IPS-18c (cell line): Measurements from ENCODE around the gene IFT22.
"Not testable (repeated sequence)": the region's sequence is repeated elsewhere in the genome, so short reads cannot be mapped to it uniquely, and the experiment has no call there.

Source experiments
- H3K4me3 ChIP-seq: 2 replicates; pipeline ENCODE4 v1.7.0; 2013; ENCODE audit warnings: low read depth, mild to moderate bottlenecking, low read length, moderate library complexity; ENCODE audit not compliant: insufficient read depth
- H3K9me3 ChIP-seq: one replicate; pipeline ENCODE4 v1.6.1; 2013; ENCODE audit warnings: mild to moderate bottlenecking, low read length, moderate library complexity; ENCODE audit not compliant: control insufficient read depth, insufficient read depth

IFT22 gene

GRCh38 chr7:101290186-101291037, 31.2 kb downstream of the IFT22 start:
- H3K4me3 ChIP-seq, H3K9me3 ChIP-seq: not testable (repeated sequence)

DNA sequence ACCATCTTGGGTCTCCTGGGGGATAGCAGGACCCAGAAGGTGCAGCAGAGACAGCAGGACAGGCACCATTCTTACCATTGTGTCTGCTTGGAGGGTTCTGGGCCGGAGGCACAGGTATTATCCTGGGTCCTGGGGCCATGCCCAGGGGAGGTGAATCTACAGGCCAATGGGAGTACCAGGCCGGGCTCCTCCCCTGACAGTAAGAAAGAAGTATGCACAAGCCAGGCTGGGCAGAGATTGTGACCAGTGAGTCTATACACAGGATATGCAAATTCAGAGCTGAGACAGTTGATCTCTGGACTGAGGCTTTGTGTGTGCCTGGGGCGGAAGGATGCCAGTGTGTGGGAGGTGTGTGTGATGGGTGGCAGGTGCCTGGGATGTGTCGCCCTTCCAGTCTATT, 31.9 kb downstream of the IFT22 start:
- not testable (repeated sequence) for H3K4me3 ChIP-seq, H3K9me3 ChIP-seq

- H3K9me3 ChIP-seq: no peaks in the 10 kb centered on the region
- no peak overlapping the region for H3K4me3 ChIP-seq
Observed at GRCh38 chr7:101288439-101288838, 33.2 kb downstream of the IFT22 start.

DNA sequence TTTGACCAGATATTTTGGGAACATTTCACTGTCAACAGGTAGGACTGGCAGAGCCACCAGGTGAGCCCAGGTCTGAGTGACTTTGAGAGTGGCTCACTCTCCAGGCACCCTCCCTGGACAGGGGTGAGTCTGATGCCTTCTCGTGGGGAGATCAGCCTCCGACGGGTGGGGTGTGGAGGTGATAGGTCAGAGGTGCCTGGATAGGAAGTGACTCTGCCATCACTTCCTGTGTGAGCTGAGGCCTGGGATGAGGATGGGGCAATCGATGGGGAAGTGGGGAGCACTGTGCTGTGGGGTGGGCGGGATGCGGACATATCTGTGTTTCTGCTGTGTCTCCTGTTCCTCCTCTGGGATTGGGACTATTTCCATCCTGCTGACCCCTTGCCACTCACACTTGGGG, 34.6 kb downstream of the IFT22 start:
- H3K9me3 ChIP-seq: no peaks in the 10 kb centered on the region
- no peak overlapping the region for H3K4me3 ChIP-seq

DNA sequence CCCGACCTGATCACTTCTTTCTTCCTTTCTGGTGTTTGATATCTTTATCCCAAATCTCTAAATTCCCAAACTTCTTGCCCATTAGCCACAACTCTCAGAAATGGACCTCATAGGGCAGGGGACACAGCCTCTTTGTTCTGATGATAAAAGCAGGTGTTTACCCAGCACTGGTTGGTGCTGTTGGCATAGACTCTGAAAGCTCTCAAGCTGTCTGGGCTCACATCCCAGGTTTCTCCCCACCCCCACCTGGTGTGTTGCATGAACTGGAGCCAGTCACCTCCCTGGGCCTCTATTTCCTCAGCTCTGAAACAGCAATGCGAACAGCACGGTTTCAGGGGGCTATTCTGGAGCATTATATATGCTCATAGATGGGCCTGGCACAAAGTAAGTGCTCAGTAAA, 35.7 kb downstream of the IFT22 start:
- not testable (repeated sequence) for H3K4me3 ChIP-seq, H3K9me3 ChIP-seq

GRCh38 chr7:101285171-101285570, 36.4 kb downstream of the IFT22 start:
- no peaks in the 10 kb centered on the region for H3K9me3 ChIP-seq
- H3K4me3 ChIP-seq: no peak overlapping the region

DNA sequence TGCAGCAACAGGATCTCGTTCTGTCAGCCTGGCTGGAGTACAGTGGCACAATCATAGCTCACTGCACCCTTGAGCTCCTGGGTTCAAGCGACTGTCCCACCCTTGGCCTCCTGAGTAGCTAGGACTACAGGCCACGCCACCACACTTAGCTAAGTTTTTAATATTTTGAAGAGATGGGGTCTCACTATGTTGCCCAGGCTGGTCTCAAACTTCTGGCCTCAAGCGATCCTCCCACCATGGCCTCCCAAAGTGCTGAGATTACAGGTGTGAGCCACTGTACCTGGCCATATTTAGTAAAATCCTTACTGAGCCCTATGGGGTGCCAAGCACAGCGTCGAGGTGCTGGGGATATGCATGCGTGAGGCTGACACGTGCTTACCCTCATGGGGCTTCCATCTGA, 40.7 kb downstream of the IFT22 start:
- H3K9me3 ChIP-seq, H3K4me3 ChIP-seq: not testable (repeated sequence)

DNA sequence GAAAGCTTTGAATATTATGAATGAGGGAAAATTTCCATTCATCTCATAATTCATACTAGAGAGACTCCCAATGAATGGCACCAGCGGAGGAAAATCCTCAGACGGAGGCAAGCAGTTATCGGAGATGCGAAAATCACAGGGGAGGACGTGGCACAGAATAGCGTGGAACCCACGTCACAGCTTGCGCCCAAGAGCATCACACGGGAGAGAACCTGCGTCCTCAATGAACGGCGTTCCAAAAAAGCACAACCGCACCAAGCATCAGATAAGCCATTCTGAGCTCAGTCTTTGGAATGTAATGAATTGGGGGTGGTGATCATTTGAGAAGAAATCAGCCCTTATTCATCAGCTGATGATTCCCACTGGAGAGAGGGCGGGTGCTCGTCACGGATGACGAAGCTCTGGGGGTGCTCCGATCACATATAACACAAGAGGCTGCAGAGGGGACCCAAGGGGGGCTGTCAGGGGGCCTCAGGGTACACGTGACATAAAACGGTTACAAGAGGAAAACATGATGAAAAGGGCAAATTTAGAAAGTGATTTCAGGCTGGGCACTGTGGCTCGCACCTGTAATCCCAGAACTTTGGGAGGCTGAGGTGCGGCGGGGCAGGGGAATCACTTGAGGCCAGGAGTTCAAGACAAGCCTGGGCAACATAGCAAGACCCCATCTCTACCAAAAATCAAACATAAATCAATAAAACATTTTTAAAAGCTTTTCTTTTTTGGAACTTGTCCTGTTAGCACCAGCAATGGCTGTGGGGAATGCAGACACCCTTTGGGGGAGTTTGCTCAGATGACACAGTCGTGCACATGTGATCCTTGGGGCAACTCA, 42.9 kb downstream of the IFT22 start:
- Histone ChIP-seq H3K4me3 (no peak overlapping the region), H3K9me3 (no peaks in the 10 kb centered on the region)

- Histone ChIP-seq H3K9me3 (no peaks in the 10 kb centered on the region), H3K4me3 (no peak overlapping the region)
Observed at GRCh38 chr7:101277155-101277554, 44.5 kb downstream of the IFT22 start.

DNA sequence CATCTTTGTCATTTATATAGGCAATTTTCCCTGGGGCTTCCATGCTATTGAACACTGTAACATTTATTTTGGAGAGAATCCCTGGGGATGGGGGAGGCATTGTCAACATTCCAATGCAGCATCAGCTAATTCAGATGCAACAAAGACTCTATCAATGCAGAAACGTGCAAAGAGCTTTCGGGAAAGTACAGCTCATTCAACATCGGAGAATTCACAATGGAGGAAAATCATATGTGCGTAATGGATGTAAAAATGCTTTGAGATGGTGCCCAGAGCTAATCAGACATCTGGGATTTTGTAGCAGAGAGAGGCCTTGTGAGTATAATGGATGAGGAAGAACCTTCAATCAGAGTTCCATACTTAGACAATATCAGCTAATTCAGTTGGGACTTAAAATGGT, 48.4 kb downstream of the IFT22 start:
- Histone ChIP-seq H3K9me3 (no peaks in the 10 kb centered on the region), H3K4me3 (no peak overlapping the region)

GRCh38 chr7:101271021-101271420, 50.6 kb downstream of the IFT22 start:
- H3K4me3 ChIP-seq: no peak overlapping the region
- H3K9me3 ChIP-seq: no peaks in the 10 kb centered on the region

DNA sequence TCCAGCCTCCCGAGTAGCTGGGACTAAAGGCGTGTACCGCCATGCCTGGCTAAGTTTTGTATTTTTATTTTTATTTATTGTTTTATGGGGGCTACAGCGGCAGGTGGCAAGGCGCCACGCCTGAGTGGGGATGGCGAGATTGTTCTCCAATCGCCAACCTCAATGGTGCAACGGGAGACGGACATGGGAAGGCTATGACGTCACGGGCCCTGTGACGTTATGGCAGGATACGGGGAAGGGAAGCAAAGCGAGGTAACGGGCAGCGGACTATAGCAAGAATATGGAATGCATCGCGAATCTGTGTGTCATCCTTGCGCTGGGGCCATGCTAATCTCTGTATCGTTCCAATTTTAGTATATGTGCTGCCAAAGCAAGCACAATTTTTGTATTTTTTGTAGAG, 51.9 kb downstream of the IFT22 start:
- peaks cover 2% of the 10 kb centered on the region for H3K9me3 ChIP-seq

DNA sequence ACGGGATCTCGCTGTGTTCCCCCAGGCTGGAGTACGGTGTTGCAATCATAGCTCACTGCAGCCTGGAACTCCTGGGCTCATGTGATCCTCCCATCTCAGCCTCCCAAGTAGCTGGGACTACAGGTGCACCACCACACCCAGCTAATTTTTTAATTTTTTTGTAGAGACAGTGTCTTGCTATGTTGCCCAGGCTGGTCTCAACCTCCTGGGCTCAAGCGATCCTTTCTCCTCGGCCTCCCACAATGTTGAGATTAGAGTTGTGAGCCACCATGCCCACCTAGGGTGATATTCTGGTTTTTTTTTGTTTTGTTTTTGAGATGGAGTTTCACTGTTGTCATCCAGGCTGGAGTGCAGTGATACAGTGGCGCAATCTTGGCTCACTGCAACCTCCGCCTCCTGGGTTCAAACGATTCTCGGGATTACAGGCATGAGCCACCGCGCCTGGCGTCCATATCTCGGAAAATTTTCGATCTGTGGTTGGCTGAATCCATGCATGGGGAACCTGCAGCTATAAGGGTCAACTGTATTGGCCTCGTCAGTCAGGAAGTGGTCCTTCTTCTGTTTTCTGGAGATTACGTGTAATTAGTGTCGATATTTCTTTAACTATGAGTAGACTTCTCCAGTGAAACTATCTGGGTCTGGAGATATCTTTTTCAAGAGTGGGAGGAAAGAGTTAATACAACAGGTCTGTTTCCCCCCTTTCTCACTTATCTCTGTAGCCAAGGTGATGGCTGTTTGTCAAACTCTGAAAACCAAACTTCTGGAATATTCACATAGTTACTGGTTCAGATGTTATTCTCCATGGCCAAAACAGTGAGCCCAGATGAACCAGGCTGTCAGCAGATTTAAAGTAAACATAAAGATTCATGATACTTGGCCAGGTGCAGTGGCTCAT, 55.7 kb downstream of the IFT22 start:
- H3K9me3 ChIP-seq: peaks cover 2% of the 10 kb centered on the region
- H3K4me3 ChIP-seq: no peak overlapping the region

More for the DNA sequence above, 51.9 kb downstream of the IFT22 start:
- H3K4me3 ChIP-seq: no peak overlapping the region

DNA sequence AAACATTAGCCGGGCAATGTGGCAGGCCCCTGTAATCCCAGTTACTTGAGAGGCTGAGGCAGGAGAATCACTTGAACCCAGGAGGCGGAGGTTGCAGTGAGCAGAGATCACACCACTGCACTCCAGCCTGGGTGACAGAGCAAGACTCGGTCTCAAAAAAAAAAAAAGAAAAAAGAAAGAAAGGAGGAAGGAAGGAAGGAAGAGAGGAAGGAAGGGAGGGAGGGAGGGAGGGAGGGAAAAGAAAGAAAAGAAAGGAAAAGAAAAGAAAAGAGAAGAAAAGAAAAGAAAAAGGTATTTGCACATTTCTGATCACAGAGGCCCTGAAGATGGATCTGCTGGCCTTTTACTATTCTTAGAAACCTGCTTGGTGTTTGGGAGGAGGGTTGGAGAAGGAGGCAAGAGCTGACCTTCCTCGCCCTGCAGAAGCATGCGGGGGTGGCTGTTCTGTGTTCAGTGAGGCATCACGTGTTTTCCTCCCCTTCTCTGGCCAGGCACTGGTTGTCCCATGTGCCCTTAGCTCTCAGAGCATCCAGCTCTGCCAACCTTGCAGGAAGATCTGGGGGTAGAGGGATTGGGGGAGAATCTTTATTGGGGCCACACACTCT, 57.4 kb downstream of the IFT22 start:
- not testable (repeated sequence) for H3K4me3 ChIP-seq, H3K9me3 ChIP-seq
